GM21528 (cell line): ENCODE results near the gene P2RX7.
"Not testable (repeated sequence)": the region's sequence is repeated elsewhere in the genome, so short reads cannot be mapped to it uniquely, and the experiment has no call there.

ENCODE experiments used
- ATAC-seq: cut with Tn5 transposase; IDR thresholded peaks from one replicate; pipeline ENCODE4 v1.9.1; 2021; ENCODE audit warnings: mild to moderate bottlenecking, moderate library complexity; ENCODE audit not compliant: unreplicated experiment, low FRiP score

Gene P2RX7

DNA sequence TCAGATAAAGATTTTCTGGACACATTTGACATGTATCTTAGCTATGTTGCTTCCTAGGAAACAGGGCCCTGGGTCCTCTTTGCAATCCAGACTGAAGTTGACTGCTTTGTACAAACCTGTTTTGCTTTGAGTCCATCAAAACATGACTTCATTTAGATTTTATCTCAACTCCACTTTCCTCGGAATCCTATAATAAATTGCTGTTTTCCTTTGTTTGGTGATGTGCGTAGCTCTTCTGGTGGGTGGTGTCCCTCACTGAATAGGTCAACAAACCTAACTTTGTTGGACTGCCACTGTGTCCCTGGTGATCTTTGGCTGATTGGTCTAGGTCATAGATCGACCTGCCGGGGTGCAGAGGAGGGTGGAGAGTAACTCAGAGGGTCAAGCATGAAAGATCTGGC is 735 bp upstream of the P2RX7 start:
- no peak for ATAC-seq

DNA sequence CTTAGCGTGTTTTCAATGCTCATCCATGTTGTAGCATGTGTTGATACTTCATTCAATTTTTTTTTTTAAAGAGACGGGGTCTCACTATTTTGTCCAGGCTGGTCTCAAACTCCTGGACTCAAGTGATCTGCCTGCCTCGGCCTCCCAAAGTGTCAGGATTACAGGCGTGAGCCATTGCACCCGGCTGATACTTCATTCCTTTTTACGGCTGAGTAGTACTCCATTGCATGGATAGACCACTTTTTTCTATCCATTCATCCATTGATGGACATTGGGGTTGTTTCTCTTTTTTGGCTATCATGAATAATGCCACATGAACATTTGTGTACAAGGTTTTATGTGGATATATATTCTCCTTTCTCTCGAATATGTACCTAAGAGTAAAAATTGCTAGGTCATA is 1.2 kb downstream of the P2RX7 start:
- no peak for ATAC-seq

DNA sequence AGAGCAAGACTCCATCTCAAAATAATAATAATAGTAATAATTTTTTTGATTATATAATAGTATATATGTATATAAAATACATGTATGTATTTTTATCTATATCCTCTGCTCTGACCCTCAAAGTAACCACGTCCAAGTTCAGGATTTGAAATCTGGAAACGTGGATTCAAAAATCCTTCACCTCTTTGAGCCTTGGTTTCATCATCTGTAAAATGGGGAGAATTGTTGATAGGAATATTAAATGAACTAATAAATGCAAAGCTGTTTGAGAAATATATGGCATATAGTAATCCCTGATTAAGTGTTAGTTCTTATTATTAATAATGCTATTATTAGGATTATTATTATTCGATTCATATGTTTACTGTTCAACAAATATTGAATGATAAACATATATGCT is 2.6 kb downstream of the P2RX7 start:
- no peak for ATAC-seq

DNA sequence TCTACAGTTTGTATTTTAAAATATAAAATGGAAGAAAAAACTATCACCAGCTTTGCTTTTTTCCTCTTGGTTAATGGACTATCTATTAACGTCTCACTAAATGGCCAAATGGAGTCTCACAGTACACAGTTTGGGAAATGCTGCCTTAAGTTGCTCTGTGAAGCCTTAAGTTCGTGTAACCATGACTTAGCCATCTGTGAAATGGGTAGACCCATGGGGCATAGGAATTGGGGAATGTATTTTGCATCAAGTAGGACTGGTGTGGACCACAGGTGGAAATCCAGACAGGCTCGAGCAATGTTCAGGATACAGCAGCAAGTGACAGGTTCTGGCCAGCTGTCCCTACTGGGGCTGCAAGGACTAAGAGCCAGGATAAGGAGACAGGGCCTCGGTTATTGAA is 4.8 kb downstream of the P2RX7 start:
- no peak for ATAC-seq

DNA sequence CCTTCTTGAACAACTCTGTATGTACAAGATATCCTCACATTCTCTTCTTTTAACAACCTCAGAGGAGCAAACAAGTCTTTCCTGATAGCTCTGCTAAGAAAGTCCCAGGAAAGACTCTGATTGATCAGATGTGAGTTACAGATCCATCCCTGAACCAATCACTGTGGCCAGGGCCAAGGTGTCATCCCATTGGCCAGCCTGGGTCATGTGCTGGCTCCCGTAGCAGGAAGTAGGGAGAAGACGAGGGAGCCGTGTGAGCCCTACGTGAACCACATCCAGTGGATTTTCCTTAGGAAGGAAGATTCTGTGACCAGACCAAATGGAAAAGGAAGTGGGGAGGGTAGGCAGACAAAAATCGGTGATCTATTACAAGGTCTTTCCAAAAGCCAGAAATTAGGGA is 5.6 kb downstream of the P2RX7 start:
- no peak for ATAC-seq

DNA sequence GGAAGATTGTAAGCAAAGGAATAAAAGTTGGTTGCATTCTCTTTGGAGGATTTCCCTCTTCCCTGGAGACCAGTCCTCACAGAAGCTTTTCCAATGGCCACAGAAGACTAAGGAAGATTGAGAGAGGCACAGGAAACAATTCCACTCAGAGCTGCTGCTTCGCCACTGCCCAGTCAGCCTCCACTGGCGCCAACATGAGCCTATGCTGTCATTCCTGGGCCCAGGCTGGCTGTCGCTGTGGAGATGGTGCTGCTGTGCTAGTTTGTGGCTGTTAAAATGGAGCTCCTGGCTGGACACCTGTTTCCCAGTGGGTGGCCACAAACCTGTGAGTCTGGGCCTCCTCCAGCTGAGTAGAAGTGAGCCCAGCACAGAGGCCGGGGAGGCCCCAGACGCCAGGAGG is 6.6 kb downstream of the P2RX7 start:
- no peak for ATAC-seq

DNA sequence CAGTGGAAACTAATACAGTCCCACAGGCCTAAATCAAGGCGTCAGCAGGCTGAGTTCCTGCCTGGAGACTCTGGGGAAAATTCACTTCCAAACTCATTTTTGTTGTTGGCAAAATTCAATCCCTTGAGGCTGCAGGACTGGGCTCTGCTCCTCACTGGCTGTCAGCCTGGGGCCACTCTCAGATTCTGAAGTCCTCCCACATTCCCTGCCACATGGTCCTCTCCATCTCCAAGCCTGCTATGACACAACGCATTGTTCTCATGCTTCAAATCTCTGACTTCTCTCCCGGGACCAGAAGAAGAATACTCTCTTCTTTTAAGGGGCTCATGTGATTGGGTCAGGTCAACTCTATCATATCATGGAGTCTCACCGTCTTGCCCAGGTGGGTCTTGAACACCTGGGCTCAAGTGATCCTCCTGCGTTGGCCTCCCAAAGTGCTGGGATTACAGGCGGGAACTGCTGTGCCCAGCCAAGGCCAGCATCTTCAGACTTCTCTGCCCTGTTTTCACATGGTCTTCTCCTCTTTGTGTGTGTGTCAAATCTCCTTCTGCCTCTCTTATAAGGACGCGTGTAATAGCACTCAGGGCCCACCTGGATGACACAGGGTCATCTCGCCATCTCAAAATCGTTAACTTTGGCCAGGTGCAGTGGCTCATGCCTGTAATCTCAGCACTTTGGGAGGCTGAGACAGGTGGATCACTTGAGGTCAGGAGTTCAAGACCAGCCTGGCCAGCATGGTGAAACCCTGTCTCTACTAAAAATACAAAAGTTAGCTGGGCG is 9.7 kb downstream of the P2RX7 start:
- ATAC-seq = no peak

DNA sequence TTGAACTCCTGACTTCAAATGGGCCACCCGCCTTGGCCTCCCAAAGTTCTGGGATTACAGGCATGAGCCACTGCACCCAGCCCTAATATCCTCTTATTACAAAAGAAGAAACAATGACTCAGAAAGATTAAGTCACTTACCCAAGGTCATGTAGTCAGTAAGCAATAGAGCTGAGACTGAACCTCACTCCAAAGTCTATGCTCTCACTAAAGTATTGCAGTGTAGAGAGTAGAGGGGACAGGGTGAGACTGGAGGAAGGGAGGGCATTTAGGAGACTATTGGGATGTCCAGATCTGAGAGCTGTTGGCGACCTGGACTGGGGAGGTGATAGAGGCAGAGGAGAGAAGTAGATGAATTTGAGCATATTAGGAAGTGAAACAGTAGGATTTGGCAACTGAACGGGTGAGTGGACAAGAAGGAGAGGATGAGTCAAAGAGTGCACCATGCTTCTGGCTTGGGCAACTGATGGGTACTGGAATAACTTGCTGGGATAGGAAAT is 11.8 kb downstream of the P2RX7 start:
- ATAC-seq = no peak

DNA sequence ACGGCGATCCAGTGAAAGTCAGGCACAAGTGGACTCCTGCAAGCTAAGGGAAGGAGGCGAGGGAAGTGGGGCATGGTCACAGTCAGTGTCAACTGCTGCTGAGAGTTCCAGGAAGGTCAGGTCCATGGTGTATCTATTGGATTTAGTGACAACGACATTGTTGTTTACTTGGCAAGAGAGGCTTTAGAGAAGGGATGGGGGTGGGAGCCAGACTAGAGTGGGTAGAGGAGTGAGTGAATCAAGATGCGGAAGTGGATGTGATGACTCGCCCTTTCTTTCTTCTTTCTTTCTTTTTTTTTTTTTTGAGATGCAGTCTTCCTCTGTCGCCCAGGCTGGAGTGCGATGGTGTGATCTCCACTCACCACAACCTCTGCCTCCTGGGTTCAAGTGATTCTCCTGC is 12.5 kb downstream of the P2RX7 start:
- no peak for ATAC-seq

DNA sequence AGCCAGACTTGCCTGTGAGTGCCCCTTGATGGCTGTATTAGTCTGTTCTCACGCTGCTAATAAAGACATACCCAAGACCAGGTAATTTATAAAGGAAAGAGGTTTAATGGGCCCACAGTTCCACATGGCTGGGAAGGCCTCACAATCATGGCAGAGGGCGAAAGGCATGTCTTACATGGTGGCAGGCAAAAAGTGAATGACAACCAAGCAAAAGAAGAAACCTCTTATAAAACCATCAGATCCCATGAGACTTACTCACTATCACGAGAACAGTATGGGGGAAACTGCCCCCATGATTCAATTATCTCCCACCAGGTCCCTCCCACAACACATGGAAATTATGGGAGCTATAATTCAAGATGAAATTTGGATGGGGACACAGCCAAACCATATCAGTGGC is 16.6 kb downstream of the P2RX7 start:
- not testable (repeated sequence) for ATAC-seq

DNA sequence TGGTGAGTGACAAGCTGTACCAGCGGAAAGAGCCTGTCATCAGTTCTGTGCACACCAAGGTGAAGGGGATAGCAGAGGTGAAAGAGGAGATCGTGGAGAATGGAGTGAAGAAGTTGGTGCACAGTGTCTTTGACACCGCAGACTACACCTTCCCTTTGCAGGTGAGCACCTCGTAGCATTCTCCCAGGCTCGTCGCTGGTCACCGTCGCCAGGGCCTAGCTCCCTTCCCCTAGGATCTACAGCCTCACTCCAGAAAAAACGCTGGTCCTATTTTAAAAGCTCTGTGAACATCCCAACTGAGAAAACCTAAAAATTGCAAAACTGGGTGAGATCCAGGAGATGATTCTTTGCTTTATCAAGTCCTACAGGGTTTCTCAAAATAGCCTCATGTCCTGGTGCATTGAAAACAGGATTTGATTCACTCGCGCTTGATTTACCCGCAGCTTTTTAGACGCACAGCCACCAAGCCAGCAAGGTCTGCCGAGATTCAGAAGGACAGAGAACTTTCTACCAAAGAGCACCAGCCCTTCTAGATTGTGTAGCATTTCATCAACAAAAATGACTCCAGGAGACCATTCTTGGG is 22.2 kb downstream of the P2RX7 start:
- no peak for ATAC-seq

DNA sequence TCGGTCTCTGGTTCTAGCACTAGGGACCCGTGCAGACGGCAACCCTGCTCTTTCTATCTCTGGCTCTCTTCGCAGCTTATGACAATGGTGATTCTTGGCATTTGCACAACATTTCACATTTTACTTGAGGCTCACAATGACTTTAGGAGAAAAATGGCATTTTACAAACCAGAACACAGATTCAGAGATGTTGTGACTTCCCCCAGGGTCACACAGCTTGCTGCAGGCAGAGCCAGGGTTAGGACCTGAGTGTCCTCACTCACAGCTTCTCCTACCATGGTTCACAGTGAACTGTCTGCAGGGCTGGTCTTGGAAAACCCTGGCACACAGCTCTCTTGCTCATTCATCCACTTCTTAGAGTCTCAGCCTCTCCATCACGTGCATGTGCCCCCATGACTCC is 23.7 kb downstream of the P2RX7 start:
- ATAC-seq = no peak

DNA sequence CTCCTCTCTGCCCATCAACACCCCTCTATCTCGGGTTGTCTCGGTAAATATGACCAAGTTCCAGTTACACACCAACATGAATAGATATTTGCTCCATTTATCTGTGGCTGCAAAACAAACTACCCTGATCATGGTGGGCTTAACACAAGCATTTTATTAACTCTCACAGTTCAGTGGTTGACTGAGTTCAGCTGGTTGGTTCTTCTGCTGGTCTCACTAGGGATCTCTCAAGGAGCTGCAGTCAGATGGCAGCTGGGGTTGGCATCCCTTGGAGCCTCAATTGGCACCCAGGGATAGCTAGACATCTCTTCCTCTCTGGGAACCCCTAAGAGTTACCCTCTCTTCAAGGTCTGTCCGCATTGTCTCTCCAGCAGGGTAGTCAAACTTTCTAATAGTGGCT is 25.4 kb downstream of the P2RX7 start:
- ATAC-seq = no peak

DNA sequence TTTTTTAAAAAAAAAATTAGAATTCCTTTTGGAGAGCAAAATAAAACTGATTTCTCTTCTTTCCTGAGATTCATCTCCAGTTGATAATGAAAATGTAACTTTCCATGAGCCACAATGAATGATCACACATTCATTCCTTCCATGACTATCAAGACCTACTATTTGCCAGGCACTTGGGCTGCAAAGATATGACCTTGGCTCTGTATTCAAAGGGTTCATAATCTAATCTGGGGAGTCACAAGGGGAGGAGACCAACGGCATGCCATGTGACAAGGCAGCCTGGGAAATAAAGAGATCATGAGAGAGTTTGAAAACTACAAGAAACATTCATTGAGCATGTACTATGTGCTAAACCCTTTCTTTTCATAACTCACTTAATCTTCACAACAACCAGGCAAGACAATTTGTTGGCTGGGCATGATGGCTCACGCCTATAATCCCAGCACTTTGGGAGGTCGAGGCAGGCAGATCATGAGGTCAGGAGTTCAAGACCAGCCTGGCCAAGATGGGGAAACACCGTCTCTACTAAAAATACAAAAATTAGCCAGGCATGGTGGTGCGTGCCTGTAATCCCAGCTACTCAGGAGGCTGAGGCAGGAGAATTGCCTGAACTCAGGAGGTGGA is 26.2 kb downstream of the P2RX7 start:
- ATAC-seq = not testable (repeated sequence)

DNA sequence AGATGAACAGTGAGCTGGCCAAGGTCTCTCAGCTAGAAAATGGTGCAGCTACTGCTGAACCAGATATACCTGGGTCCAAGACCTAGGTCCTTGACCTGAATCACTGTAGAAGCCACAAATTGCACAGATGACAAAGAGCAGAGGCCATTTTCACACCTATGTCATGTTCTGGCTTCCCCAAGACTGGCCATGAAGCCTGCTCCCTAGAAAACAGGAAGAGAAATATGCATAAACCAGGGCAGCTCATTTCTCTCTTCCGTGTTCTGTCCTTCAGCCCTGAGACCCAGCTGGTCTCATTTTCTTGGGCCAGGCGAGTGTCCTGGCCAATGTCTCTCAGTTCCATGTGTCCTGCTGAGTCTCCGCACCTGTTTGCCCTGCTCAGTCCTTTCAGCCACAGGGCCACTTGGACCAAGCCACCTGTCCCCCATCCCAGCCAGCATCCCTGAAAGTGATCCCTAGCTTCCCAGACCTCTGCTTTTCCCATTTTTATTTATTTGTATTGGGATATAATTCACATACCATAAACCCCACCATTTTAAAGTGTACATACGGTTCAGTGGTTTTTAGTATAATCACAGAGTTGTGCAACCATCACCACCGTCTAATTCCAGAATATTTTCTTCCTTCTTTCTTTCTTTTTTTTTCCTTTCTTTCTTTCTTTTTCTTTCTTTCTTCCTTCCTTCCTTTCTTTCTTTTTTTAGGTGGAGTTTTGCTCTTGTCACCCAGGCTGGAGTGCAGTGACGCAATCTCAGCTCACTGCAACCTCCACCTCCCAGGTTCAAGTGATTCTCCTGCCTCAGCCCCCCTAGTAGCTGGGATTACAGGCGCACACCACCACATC is 27.0 kb downstream of the P2RX7 start:
- ATAC-seq = no peak

DNA sequence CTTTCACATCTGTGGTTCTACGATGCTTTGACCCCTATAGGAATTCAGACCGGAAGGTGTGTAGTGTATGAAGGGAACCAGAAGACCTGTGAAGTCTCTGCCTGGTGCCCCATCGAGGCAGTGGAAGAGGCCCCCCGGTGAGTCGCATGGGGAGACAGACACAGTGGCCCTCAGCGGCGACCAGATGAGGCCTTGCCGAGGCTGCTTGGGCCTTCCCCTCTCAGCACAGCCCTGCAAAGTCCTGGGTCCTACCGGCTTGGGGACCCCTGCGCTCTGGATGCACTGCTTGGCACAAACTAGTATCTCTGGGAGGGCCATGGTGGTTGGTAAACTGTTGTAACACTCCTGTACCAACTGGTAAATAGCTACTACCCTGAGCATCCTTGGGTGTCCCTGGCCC is 29.7 kb downstream of the P2RX7 start:
- no peak for ATAC-seq

DNA sequence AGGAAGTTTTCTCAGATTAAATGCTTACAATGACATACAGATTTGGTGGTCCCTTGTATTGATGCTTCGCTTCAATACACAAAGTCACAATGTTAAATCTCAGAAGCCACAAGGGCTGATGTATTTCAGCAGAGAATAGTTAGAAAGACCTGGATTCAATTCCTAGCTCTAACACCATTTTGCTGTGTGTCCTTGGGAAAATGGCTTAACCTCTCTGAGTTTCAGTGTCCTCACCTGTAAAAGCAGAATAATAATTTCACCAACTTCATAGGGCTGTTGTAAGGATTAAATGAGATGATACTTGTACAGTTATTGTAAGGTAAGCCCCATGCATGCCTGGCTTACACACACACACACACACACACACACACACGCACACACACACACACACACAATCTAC is 30.3 kb downstream of the P2RX7 start:
- ATAC-seq = no peak

DNA sequence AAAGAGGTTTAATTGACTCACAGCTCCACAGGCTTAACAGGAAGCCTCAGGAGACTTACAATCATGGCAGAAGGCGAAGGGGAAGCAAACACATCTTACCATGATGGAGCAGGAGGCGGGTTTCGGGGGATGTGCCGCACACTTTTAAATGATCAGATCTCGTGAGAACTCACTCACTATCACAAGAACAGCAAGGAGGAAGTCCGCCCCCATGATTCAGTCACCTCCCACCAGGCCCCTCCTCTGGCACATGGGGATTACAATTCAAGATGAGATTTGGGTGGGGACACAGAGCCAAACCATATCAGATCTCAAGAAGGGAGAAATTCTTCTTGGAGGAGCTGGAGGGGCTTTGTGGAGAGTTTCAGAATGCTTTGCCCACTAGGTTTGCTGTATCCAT is 32.2 kb downstream of the P2RX7 start:
- ATAC-seq = not testable (repeated sequence)

DNA sequence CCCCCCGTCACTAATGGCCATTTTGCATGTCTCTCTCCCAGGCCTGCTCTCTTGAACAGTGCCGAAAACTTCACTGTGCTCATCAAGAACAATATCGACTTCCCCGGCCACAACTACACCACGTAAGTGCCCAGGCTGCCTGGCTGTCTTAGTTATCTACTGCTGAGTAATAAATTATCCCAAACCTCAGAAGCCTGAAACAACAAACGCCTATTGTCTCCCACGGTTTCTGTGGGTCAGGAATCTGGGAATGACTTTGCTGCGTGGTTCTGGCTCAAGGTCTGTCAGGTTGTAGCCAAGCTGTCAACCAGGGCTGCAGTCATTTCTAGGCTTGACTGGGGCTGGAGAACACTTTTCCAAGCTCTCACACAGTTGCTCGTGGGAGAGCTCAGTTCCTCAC is 32.6 kb downstream of the P2RX7 start:
- no peak for ATAC-seq

DNA sequence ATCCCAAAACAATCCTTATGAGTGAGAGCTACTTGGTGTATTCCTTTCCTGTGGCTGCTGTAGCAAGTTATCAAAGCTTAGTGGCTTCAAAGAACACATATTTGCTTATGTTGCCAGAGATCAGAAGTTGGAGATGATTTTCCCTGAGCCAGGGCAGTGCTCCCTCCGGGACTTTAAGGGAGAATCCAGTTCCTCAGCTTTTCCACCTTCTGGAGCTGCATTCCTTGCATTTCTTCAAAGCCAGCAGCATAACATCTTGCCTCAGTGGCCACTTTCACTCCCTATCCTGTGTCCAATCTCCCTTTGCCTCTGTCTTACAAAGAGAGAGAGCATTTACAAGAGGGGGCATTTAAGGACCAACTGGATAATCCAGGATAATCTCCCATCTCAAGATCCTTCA is 33.7 kb downstream of the P2RX7 start:
- ATAC-seq = no peak

DNA sequence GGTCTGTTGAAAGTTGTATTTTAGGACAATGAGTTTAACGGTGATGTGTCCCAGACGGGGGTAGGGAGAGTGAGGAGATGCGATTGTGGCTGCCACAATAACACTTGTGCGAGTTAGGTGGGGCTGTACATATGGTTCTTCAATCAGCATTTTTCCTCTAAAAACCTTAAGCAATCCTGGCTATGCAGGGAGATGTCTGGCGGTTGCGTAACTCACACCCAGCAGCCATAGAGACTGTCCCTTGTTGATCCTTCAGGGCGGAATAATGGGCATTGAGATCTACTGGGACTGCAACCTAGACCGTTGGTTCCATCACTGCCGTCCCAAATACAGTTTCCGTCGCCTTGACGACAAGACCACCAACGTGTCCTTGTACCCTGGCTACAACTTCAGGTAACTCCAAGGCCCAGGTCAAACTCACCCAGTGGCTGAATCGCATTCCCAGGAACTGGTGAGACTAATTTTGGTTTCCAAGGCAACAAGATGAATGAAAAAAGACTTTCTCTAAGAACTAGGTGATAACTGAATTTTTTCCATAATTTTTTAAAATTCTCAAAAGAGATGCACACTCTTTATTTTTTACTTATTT is 34.6 kb downstream of the P2RX7 start:
- ATAC-seq = no peak
